H1 (cell line): ENCODE data around the gene ZNF423. TPM values are rescaled to one million over a fixed set of nuclear protein-coding genes. Genes with fewer than 3 reads are reported as not detected.

Experiments used
- CBX8 ChIP-seq: fragments of 300-800, 300-1000 bp; sonication (generic); IDR thresholded peaks from 2 replicates; pipeline ENCODE4 v1.7.1; 2016; ENCODE audit warnings: low read depth, low read length, borderline replicate concordance
- CEBPB ChIP-seq: IDR thresholded peaks from 2 replicates; pipeline ENCODE4 v1.6.1; 2012; ENCODE audit warnings: low read depth, low read length
- SUZ12 ChIP-seq: fragments of 200-600 bp; sonication (generic); IDR thresholded peaks from 2 replicates; pipeline ENCODE4 v1.6.1; 2012; ENCODE audit warnings: mild to moderate bottlenecking, inconsistent platforms, low read length, moderate library complexity, mixed read lengths
- YY1 ChIP-seq: IDR thresholded peaks from 2 replicates; pipeline ENCODE4 v1.6.1; 2011; ENCODE audit warnings: low read depth, mild to moderate bottlenecking, low read length
- polyA plus RNA-seq, 7 experiments: library from polyadenylated mRNA; depleted of rRNA in 3 of 7; stranded (reverse) in 5 of 7; unstranded in 2 of 7; fragments of >200 nt in 5 of 7; fragments of 200-250 nt in 2 of 7; gene quantifications; 1 replicate in 5 of 7; 2 replicates in 1 of 7; 4 replicates in 1 of 7; pipeline versions ENCODE4 v1.2.1 to v1.2.3, GENCODE V29; 2011 to 2013; ENCODE audit warnings: missing spikeins in 2 of 7, mixed read lengths in 2 of 7
- total RNA-seq: library from RNA; stranded (reverse); fragmentation: NEBNext Ultra II Directional; extraction: Animal tissue kit (Norgen Biotek cat#: 25700); gene quantifications from 2 replicates; pipeline ENCODE4 v1.2.1, GENCODE V29; 2021
- TF ChIP-seq, protein P1 (sequence below), 3 experiments: IDR thresholded peaks; 1 replicate in 2 of 3; 2 replicates in 1 of 3; pipeline versions ENCODE4 v1.5.1 to v1.6.1; 2011; ENCODE audit warnings: low read length in 3 of 3, mild to moderate bottlenecking in 3 of 3, inconsistent platforms in 2 of 3, low read depth in 1 of 3, moderate library complexity in 1 of 3; ENCODE audit not compliant: insufficient read depth in 1 of 3; ENCODE audit errors: control extremely low read depth in 1 of 3

ZNF423 gene
- total and polyA plus RNA-seq, 2 of the 8 experiments (the other 6 are each of a cell fraction or from before 2014, with no cell fraction given): 38.2 to 52.3 TPM

DNA sequence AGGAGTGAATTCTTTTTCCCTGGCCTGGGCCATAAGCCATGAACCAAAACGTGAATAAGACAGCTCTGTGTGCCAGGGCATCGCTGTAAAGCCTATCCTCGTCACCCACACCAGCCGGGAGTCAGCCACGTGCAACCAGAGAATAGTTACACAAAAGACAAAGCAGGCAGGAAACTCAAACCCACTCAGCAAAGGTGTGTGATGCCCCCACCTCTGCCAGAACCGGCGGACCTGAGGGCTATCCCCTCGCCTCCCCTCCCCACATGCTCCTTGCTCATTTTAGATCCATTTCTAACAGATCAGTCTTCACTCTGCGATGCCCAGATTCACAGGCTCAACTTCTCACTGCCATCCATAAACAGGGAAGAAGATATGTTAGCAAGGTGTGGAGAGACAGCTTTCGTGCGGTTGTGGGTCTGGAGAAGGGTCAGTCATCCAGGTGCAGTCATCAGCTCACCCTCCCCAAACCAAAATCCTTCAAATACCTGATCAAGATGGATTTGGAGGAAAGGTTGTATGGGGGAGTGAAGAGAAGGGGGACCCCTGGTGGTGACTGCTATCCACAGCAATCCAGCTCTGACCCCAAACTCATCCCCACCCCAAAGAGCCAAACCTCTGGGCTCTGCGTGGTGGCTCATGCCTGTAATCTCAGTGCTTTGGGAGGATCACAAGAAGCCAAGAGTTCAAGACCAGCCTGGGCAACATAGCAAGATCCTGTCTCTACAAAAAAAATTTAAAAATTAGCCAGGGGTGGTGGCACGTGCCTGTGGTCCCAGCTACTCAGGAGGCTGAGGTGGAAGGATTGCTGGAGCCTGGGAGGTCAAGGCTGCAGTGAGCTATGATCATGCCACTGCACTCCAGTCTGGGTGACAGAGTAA is 263.1 kb downstream of the ZNF423 start (continued):
- TF ChIP-seq, protein P1, sequence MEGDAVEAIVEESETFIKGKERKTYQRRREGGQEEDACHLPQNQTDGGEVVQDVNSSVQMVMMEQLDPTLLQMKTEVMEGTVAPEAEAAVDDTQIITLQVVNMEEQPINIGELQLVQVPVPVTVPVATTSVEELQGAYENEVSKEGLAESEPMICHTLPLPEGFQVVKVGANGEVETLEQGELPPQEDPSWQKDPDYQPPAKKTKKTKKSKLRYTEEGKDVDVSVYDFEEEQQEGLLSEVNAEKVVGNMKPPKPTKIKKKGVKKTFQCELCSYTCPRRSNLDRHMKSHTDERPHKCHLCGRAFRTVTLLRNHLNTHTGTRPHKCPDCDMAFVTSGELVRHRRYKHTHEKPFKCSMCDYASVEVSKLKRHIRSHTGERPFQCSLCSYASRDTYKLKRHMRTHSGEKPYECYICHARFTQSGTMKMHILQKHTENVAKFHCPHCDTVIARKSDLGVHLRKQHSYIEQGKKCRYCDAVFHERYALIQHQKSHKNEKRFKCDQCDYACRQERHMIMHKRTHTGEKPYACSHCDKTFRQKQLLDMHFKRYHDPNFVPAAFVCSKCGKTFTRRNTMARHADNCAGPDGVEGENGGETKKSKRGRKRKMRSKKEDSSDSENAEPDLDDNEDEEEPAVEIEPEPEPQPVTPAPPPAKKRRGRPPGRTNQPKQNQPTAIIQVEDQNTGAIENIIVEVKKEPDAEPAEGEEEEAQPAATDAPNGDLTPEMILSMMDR (IDR thresholded peaks at IDR 0.05; ENCODE audit: control extremely low read depth in 1 of 3, insufficient read depth in 1 of 3, low read depth in 1 of 3, low read length in 3 of 3): peak; percentile 79 to 88 (median 81)
- TF ChIP-seq CEBPB (no peak), CBX8 (no peak), YY1 (0 out of 2 replicates have a peak, but pooled peaks have one; percentile 16), SUZ12 (no peak)
- TF ChIP-seq, all 59 proteins: peak for 5
